Ishikawa (cell line): Measurements from ENCODE around the gene LENEP.

Source experiments
- CEBPB ChIP-seq: IDR thresholded peaks from 2 replicates; pipeline ENCODE4 v1.6.1; 2012
- CREB1 ChIP-seq: IDR thresholded peaks from 2 replicates; pipeline ENCODE4 v1.6.1; 2012; ENCODE audit warnings: low read depth
- EP300 ChIP-seq: IDR thresholded peaks from 2 replicates; pipeline ENCODE4 v1.6.1; 2012; ENCODE audit warnings: borderline replicate concordance
- TCF12 ChIP-seq: IDR thresholded peaks from 2 replicates; pipeline ENCODE4 v1.6.1; 2012; ENCODE audit warnings: low read depth
- YY1 ChIP-seq: IDR thresholded peaks from 2 replicates; pipeline ENCODE4 v1.6.1; 2012; ENCODE audit warnings: low read depth
- TF ChIP-seq, protein P1 (sequence below): IDR thresholded peaks from 2 replicates; pipeline ENCODE4 v1.6.1; 2012; ENCODE audit warnings: low read depth, mild to moderate bottlenecking

DNA sequence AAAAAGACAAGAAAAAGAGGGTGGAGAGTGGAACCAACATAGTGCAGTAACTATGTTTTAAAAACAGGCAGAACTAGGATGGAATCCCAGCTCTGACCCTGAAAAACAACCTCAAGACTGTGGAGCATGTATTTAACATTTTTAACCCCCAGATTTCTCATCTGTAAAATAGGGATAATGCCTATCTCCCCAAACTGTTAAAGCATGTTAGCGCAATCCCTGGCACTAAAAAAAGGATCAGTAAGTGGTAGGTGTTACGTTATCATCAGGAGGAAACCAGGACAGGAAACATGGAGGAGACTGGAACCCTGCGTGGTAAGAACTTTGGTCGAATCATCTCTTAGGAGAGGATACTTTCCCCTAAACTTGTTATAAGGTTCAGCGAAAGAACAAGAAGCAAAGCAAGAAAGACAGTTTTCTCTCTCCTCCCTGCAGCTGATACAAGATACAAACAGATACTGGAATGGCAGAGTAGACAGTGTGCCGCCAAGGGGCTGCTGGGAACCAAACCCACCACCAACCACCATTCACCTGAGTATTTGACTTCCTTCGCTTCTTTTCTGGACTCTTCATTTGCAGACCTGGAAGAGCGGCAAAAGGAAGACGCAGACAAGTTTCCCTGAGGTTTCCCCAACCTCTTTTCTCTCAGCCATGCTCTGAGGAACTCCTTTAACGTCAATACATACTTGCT, 32.8 kb upstream of the LENEP start:
- TF ChIP-seq TCF12, result no peak
- no peak for TF ChIP-seq EP300
- TF ChIP-seq, protein P1, sequence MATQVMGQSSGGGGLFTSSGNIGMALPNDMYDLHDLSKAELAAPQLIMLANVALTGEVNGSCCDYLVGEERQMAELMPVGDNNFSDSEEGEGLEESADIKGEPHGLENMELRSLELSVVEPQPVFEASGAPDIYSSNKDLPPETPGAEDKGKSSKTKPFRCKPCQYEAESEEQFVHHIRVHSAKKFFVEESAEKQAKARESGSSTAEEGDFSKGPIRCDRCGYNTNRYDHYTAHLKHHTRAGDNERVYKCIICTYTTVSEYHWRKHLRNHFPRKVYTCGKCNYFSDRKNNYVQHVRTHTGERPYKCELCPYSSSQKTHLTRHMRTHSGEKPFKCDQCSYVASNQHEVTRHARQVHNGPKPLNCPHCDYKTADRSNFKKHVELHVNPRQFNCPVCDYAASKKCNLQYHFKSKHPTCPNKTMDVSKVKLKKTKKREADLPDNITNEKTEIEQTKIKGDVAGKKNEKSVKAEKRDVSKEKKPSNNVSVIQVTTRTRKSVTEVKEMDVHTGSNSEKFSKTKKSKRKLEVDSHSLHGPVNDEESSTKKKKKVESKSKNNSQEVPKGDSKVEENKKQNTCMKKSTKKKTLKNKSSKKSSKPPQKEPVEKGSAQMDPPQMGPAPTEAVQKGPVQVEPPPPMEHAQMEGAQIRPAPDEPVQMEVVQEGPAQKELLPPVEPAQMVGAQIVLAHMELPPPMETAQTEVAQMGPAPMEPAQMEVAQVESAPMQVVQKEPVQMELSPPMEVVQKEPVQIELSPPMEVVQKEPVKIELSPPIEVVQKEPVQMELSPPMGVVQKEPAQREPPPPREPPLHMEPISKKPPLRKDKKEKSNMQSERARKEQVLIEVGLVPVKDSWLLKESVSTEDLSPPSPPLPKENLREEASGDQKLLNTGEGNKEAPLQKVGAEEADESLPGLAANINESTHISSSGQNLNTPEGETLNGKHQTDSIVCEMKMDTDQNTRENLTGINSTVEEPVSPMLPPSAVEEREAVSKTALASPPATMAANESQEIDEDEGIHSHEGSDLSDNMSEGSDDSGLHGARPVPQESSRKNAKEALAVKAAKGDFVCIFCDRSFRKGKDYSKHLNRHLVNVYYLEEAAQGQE, result no peak
- TF ChIP-seq CEBPB, result no peak
- TF ChIP-seq CREB1, result no peak
- TF ChIP-seq YY1, result no peak
